Kidney epithelial cell (primary cell): ENCODE data around the gene GPC3. TPM values are rescaled to one million over a fixed set of nuclear protein-coding genes. Genes with fewer than 3 reads are reported as not detected.

Experiments
- DNase-seq: peaks from one replicate; pipeline ENCODE4 v3.0.0-alpha.2; 2010; ENCODE audit warnings: low read depth
- H3K27me3 ChIP-seq: 2 replicates; pipeline ENCODE4 v1.6.0; 2011; ENCODE audit warnings: low read length; ENCODE audit not compliant: control insufficient read depth, insufficient read depth
- H3K36me3 ChIP-seq: 2 replicates; pipeline ENCODE4 v1.5.1; 2011; ENCODE audit warnings: low read length; ENCODE audit not compliant: control insufficient read depth, insufficient read depth
- H3K4me3 ChIP-seq: 2 replicates; pipeline ENCODE4 v1.5.1; 2011; ENCODE audit warnings: low read depth, mild to moderate bottlenecking, control low read depth, low read length
- CTCF ChIP-seq: IDR thresholded peaks from 2 replicates; pipeline ENCODE4 v1.5.1; 2011; ENCODE audit warnings: mild to moderate bottlenecking, moderate library complexity, low read length, control low read depth, inconsistent platforms; ENCODE audit not compliant: insufficient read depth, poor library complexity, severe bottlenecking
- total RNA-seq: library from RNA; depleted of rRNA; stranded (reverse); fragments of >200 nt; gene quantifications from 2 replicates; pipeline ENCODE4 v1.2.3, GENCODE V29; 2015

Gene GPC3
- total RNA-seq, 1 donor from 2014 or later, result 14.5 TPM

GRCh38 chrX:133555782-133556458 lies 429.5 kb downstream of the GPC3 start:
- DNase-seq, result no peak

GRCh38 chrX:133550665-133551485 lies 434.5 kb downstream of the GPC3 start:
- Histone ChIP-seq H3K36me3 (no peaks in the 10 kb centered on the region), H3K4me3 (no peak overlapping the region), H3K27me3 (no peaks in the 10 kb centered on the region)
- DNase-seq, result no peak
- no peak for TF ChIP-seq CTCF

More at GRCh38 chrX:133555782-133556458, 429.5 kb downstream of the GPC3 start:
- Histone ChIP-seq H3K4me3 (no peak overlapping the region), H3K27me3 (no peaks in the 10 kb centered on the region), H3K36me3 (no peaks in the 10 kb centered on the region)
- no peak for TF ChIP-seq CTCF

- DNase-seq, result no peak
- no peaks in the 10 kb centered on the region for H3K27me3 ChIP-seq
- no peaks in the 10 kb centered on the region for H3K36me3 ChIP-seq
- H3K4me3 ChIP-seq, result no peak overlapping the region
- no peak for TF ChIP-seq CTCF
These were observed 436.0 kb downstream of the GPC3 start for GRCh38 chrX:133549295-133549933.

GRCh38 chrX:133546441-133546840 lies 439.0 kb downstream of the GPC3 start:
- DNase-seq, result no peak
- H3K36me3 ChIP-seq, result no peaks in the 10 kb centered on the region
- H3K4me3 ChIP-seq, result no peak overlapping the region
- no peaks in the 10 kb centered on the region for H3K27me3 ChIP-seq
- no peak for TF ChIP-seq CTCF

GRCh38 chrX:133544778-133545177 lies 440.6 kb downstream of the GPC3 start:
- TF ChIP-seq CTCF, result no peak
- no peak for DNase-seq
- no peaks in the 10 kb centered on the region for H3K27me3 ChIP-seq
- no peaks in the 10 kb centered on the region for H3K36me3 ChIP-seq
- H3K4me3 ChIP-seq, result no peak overlapping the region
